HEK293 (cell line): Measurements from ENCODE around the gene LUC7L2.

Experiments
- ATF2 ChIP-seq: fragments of 450-650 bp; formaldehyde crosslinking; IDR thresholded peaks from 2 replicates; pipeline ENCODE4 v1.5.1; 2016; ENCODE audit warnings: missing biosample characterization, missing genetic modification characterization, low read depth
- GLIS2 ChIP-seq: fragments of 450-650 bp; formaldehyde crosslinking; IDR thresholded peaks from 2 replicates; pipeline ENCODE4 v1.5.1; 2016; ENCODE audit warnings: missing biosample characterization, missing genetic modification characterization
- IKZF3 ChIP-seq: fragments of 450-650 bp; IDR thresholded peaks from 2 replicates; pipeline ENCODE4 v1.5.0; 2018; ENCODE audit warnings: missing biosample characterization, mild to moderate bottlenecking, missing genetic modification characterization, moderate library complexity
- INSM2 ChIP-seq: fragments of 450-650 bp; formaldehyde crosslinking; IDR thresholded peaks from 2 replicates; pipeline ENCODE4 v1.5.1; 2016; ENCODE audit warnings: missing biosample characterization, missing genetic modification characterization
- KLF9 ChIP-seq: fragments of 450-650 bp; formaldehyde crosslinking; IDR thresholded peaks from 2 replicates; pipeline ENCODE4 v1.5.1; 2016; ENCODE audit warnings: missing biosample characterization, missing genetic modification characterization, low read depth
- PRDM1 ChIP-seq: fragments of 450-650 bp; formaldehyde crosslinking; IDR thresholded peaks from 2 replicates; pipeline ENCODE4; 2016; ENCODE audit warnings: missing biosample characterization, missing genetic modification characterization
- SALL2 ChIP-seq: fragments of 450-650 bp; formaldehyde crosslinking; IDR thresholded peaks from 2 replicates; pipeline ENCODE4 v1.5.0; 2017; ENCODE audit warnings: missing biosample characterization, mild to moderate bottlenecking, missing genetic modification characterization, borderline replicate concordance
- SP2 ChIP-seq: fragments of 450-650 bp; formaldehyde crosslinking; IDR thresholded peaks from 2 replicates; pipeline ENCODE4 v1.5.1; 2016; ENCODE audit warnings: missing biosample characterization, missing genetic modification characterization
- TRIM28 ChIP-seq: IDR thresholded peaks from 2 replicates; pipeline ENCODE4 v1.6.1; 2011; ENCODE audit warnings: low read length, control low read depth, borderline replicate concordance
- YY2 ChIP-seq: fragments of 450-650 bp; formaldehyde crosslinking; IDR thresholded peaks from 2 replicates; pipeline ENCODE4 v1.5.1; 2016; ENCODE audit warnings: missing biosample characterization, missing genetic modification characterization
- ZBTB20 ChIP-seq: fragments of 450-650 bp; formaldehyde crosslinking; IDR thresholded peaks from 2 replicates; pipeline ENCODE4 v1.5.1; 2016; ENCODE audit warnings: missing biosample characterization, missing genetic modification characterization
- ZBTB44 ChIP-seq: fragments of 450-650 bp; IDR thresholded peaks from 2 replicates; pipeline ENCODE4 v1.5.1; 2018; ENCODE audit warnings: missing biosample characterization, mild to moderate bottlenecking, missing genetic modification characterization
- ZNF112 ChIP-seq: fragments of 450-650 bp; formaldehyde crosslinking; IDR thresholded peaks from 2 replicates; pipeline ENCODE4 v1.5.0; 2017; ENCODE audit warnings: missing biosample characterization, missing genetic modification characterization
- ZNF114 ChIP-seq: fragments of 450-650 bp; formaldehyde crosslinking; IDR thresholded peaks from 2 replicates; pipeline ENCODE4 v1.5.0; 2017; ENCODE audit warnings: missing biosample characterization, missing genetic modification characterization
- ZNF16 ChIP-seq: fragments of 450-650 bp; formaldehyde crosslinking; IDR thresholded peaks from 2 replicates; pipeline ENCODE4 v1.5.1; 2016; ENCODE audit warnings: low read depth, missing biosample characterization, missing genetic modification characterization
- ZNF18 ChIP-seq: fragments of 450-650 bp; formaldehyde crosslinking; IDR thresholded peaks from 2 replicates; pipeline ENCODE4 v1.5.1; 2016; ENCODE audit warnings: missing biosample characterization, missing genetic modification characterization
- ZNF184 ChIP-seq: fragments of 450-650 bp; IDR thresholded peaks from 2 replicates; pipeline ENCODE4 v1.5.1; 2018; ENCODE audit warnings: missing biosample characterization, mild to moderate bottlenecking, missing genetic modification characterization
- ZNF335 ChIP-seq: fragments of 450-650 bp; formaldehyde crosslinking; conservative IDR thresholded peaks from 2 replicates; pipeline ENCODE4 v1.5.1; 2016; ENCODE audit warnings: missing biosample characterization, missing genetic modification characterization
- ZNF433 ChIP-seq: fragments of 450-650 bp; formaldehyde crosslinking; IDR thresholded peaks from 2 replicates; pipeline ENCODE4 v1.5.1; 2016; ENCODE audit warnings: missing biosample characterization, missing genetic modification characterization, low read depth
- ZNF449 ChIP-seq: fragments of 450-650 bp; formaldehyde crosslinking; IDR thresholded peaks from 2 replicates; pipeline ENCODE4 v1.5.1; 2017; ENCODE audit warnings: missing biosample characterization, mild to moderate bottlenecking, missing genetic modification characterization, moderate library complexity
- ZNF555 ChIP-seq: fragments of 450-650 bp; formaldehyde crosslinking; conservative IDR thresholded peaks from 2 replicates; pipeline ENCODE4 v1.5.1; 2017; ENCODE audit warnings: missing biosample characterization, mild to moderate bottlenecking, missing genetic modification characterization, inconsistent platforms
- ZNF596 ChIP-seq: fragments of 450-650 bp; IDR thresholded peaks from 2 replicates; pipeline ENCODE4 v1.5.0; 2018; ENCODE audit warnings: missing biosample characterization, mild to moderate bottlenecking, missing genetic modification characterization, moderate library complexity
- ZNF639 ChIP-seq: fragments of 450-650 bp; formaldehyde crosslinking; IDR thresholded peaks from 2 replicates; pipeline ENCODE4 v1.5.1; 2016; ENCODE audit warnings: missing biosample characterization, missing genetic modification characterization
- ZNF645 ChIP-seq: fragments of 450-650 bp; formaldehyde crosslinking; IDR thresholded peaks from 2 replicates; pipeline ENCODE4; 2016; ENCODE audit warnings: missing biosample characterization, missing genetic modification characterization
- ZNF704 ChIP-seq: fragments of 450-650 bp; formaldehyde crosslinking; IDR thresholded peaks from 2 replicates; pipeline ENCODE4 v1.5.1; 2016; ENCODE audit warnings: missing biosample characterization, missing genetic modification characterization
- ZNF707 ChIP-seq: fragments of 450-650 bp; formaldehyde crosslinking; IDR thresholded peaks from 2 replicates; pipeline ENCODE4 v1.5.1; 2016; ENCODE audit warnings: missing biosample characterization, missing genetic modification characterization
- ZNF768 ChIP-seq: fragments of 450-650 bp; formaldehyde crosslinking; IDR thresholded peaks from 2 replicates; pipeline ENCODE4 v1.5.1; 2018; ENCODE audit warnings: missing biosample characterization, mild to moderate bottlenecking, missing genetic modification characterization

The LUC7L2 gene

GRCh38 chr7:139359366-139360209 is at the start of gene LUC7L2 (continued):
- TF ChIP-seq SP2 (tag by site-specific recombination) = peak; percentile 94
- no peak for TF ChIP-seq ZNF18 (tag by site-specific recombination)
- peak; percentile 72; the same call in 1 of the 2 replicates for TF ChIP-seq ZNF639 (tag by site-specific recombination)
- no peak; the same call in 1 of the 2 replicates for TF ChIP-seq GLIS2 (tag by site-specific recombination)
- no peak for TF ChIP-seq ZNF114 (tag by site-specific recombination)
- 0 out of 2 replicates have a peak, but pooled peaks have one; percentile 8 for TF ChIP-seq ATF2 (tag by site-specific recombination)
- peak; percentile 69 for TF ChIP-seq ZNF449 (tag by site-specific recombination)
- TF ChIP-seq ZNF112 (tag by site-specific recombination) = no peak
- 0 out of 2 replicates have a peak, but pooled peaks have one; percentile 49 for TF ChIP-seq IKZF3 (tag by site-specific recombination)
- peak; percentile 82; the same call in 1 of the 2 replicates for TF ChIP-seq ZBTB20 (tag by site-specific recombination)
- TF ChIP-seq ZNF596 (tag by site-specific recombination) = 0 out of 2 replicates have a peak, but pooled peaks have one; percentile 12
- peak; percentile 88 for TF ChIP-seq ZNF335
- no peak; the same call in 1 of the 2 replicates for TF ChIP-seq ZNF16 (tag by site-specific recombination)
- TF ChIP-seq TRIM28 = peak; percentile 80
- TF ChIP-seq ZNF707 (tag by site-specific recombination) = no peak
- peak; percentile 63 for TF ChIP-seq INSM2 (tag by site-specific recombination)
- TF ChIP-seq PRDM1 = no peak
- TF ChIP-seq ZNF555 (tag by site-specific recombination) = no peak
- TF ChIP-seq SALL2 (tag by site-specific recombination) = no peak
- no peak for TF ChIP-seq ZNF704 (tag by site-specific recombination)
- no peak for TF ChIP-seq ZNF645 (tag by site-specific recombination)
- TF ChIP-seq ZNF768 (tag by site-specific recombination) = no peak
- no peak for TF ChIP-seq ZBTB44 (tag by site-specific recombination)
- TF ChIP-seq KLF9 = peak; percentile 89
- TF ChIP-seq ZNF184 (tag by site-specific recombination) = no peak
- TF ChIP-seq YY2 (tag by site-specific recombination) = peak; percentile 67; the same call in 1 of the 2 replicates
- TF ChIP-seq ZNF433 (tag by site-specific recombination) = no peak
